ENCODE measurements around the gene CD55. TPM values are rescaled to one million over a fixed set of nuclear protein-coding genes. Genes with fewer than 3 reads are reported as not detected.

Gene CD55
- total RNA-seq, 1 donor from 2014 or later = 133 TPM

GRCh38 chr1:207291723-207292122 is 29.8 kb upstream of the CD55 start:
- peaks cover 45% of the 10 kb centered on the region for H3K9me3 Mint-ChIP-seq
- H3K27me3 Mint-ChIP-seq = peaks cover 1% of the 10 kb centered on the region
- peaks cover 2% of the 10 kb centered on the region for H3K4me1 Mint-ChIP-seq
- H3K27ac Mint-ChIP-seq = no peak overlapping the region
- peaks cover 9% of the 10 kb centered on the region for H3K36me3 Mint-ChIP-seq (ENCODE audit: low read depth)
- DNase-seq = no peak
- no peak overlapping the region for H3K4me3 Mint-ChIP-seq
- intact Hi-C loops (cut with micrococcal nuclease) = no loop called here

DNA sequence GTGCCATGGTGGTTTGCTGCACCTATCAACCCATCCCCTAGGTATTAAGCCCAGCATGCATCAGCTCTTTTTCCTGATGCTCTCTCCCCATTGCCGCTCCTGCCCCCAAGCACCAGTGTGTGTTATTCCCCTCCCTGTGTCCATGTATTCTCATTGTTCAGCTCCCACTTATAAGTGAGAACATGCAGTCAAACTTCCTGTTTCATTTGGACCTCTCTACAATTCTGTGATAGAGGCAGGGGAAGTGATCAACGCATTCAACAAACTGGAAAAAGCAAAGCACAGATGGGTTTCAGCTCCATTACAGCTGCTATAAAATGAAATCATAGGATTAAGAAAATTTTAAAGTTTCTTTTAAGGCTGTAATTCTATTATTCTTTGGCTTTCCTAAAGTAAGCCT is 23.3 kb upstream of the CD55 start:
- intact Hi-C loops (cut with micrococcal nuclease) = no loop called here
- H3K9me3 Mint-ChIP-seq = peaks cover 21% of the 10 kb centered on the region
- H3K4me1 Mint-ChIP-seq = peaks cover 17% of the 10 kb centered on the region
- peaks cover 3% of the 10 kb centered on the region for H3K36me3 Mint-ChIP-seq (ENCODE audit: low read depth)
- no peak overlapping the region for H3K4me3 Mint-ChIP-seq
- no peak overlapping the region for H3K27ac Mint-ChIP-seq
- DNase-seq = peak; percentile 43
- no peaks in the 10 kb centered on the region for H3K27me3 Mint-ChIP-seq

- intact Hi-C loops (cut with micrococcal nuclease) = no loop called here
- Mint-ChIP-seq H3K27me3 (no peaks in the 10 kb centered on the region), H3K36me3 (ENCODE audit: low read depth) (peaks cover 3% of the 10 kb centered on the region), H3K9me3 (peaks cover 21% of the 10 kb centered on the region), H3K4me3 (no peak overlapping the region), H3K4me1 (peaks cover 18% of the 10 kb centered on the region), H3K27ac (no peak overlapping the region)
- DNase-seq = no peak
Measured at GRCh38 chr1:207298636-207299398, 22.7 kb upstream of the CD55 start.

DNA sequence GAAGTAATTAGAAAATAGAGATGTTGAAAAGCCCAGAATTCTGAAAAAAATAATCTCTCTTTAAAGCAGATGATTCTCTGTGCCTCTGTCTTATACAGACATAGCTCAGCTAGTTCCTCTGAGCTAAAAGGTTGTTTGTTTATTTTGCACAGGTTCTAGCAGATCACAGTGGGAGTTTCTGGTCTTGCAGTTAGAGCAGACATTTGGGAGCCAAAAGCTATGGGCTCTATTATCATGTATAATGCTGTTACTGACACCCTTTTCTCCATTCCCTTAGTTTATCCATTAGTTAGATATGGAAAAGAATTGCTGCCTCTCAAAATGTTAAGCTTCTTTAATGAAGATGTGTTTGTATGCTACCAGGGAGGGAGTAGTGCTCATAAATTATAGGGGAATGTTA is 20.5 kb upstream of the CD55 start:
- Mint-ChIP-seq H3K36me3 (ENCODE audit: low read depth) (peaks cover 3% of the 10 kb centered on the region), H3K27me3 (no peaks in the 10 kb centered on the region), H3K4me3 (no peak overlapping the region), H3K9me3 (peaks cover 13% of the 10 kb centered on the region), H3K27ac (no peak overlapping the region), H3K4me1 (peaks cover 18% of the 10 kb centered on the region)
- no peak for DNase-seq
- intact Hi-C loops (cut with micrococcal nuclease) = no loop called here

GRCh38 chr1:207302618-207303393 is 18.7 kb upstream of the CD55 start:
- Mint-ChIP-seq H3K9me3 (peaks cover 13% of the 10 kb centered on the region), H3K27ac (no peak overlapping the region), H3K36me3 (ENCODE audit: low read depth) (peaks cover 3% of the 10 kb centered on the region), H3K4me3 (no peak overlapping the region), H3K4me1 (peaks cover 18% of the 10 kb centered on the region), H3K27me3 (peaks cover 5% of the 10 kb centered on the region)
- DNase-seq = no peak
- intact Hi-C loops (cut with micrococcal nuclease) = no loop called here

GRCh38 chr1:207304710-207305488 is 16.6 kb upstream of the CD55 start:
- Mint-ChIP-seq H3K4me3 (no peak overlapping the region), H3K4me1 (peaks cover 21% of the 10 kb centered on the region), H3K27me3 (peaks cover 5% of the 10 kb centered on the region), H3K27ac (no peak overlapping the region), H3K9me3 (peaks cover 10% of the 10 kb centered on the region), H3K36me3 (ENCODE audit: low read depth) (peaks cover 3% of the 10 kb centered on the region)
- DNase-seq = no peak
- intact Hi-C loops (cut with micrococcal nuclease) = no loop called here

DNA sequence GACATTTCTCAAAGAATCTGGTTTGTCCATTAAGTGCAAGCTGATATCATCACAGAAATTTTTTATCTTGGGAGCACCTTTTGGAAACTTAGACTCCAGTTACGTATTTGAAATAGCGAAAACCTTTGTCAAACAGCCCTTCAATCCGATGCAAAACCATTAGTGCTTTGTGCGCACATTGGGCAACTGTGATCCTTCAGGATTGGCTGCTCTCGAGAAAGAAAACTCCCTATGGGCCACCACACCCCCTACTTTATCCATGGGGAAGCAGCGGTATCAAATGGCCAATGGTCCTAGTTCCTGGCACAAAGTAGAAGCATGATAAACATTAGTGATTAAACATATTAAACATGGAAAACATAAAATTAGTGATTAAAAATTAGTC is 16.0 kb upstream of the CD55 start:
- intact Hi-C loops (cut with micrococcal nuclease) = no loop called here
- Mint-ChIP-seq H3K4me1 (peaks cover 24% of the 10 kb centered on the region), H3K27ac (no peak overlapping the region), H3K36me3 (ENCODE audit: low read depth) (peaks cover 3% of the 10 kb centered on the region), H3K27me3 (peaks cover 5% of the 10 kb centered on the region), H3K9me3 (peaks cover 10% of the 10 kb centered on the region), H3K4me3 (no peak overlapping the region)
- no peak for DNase-seq

DNA sequence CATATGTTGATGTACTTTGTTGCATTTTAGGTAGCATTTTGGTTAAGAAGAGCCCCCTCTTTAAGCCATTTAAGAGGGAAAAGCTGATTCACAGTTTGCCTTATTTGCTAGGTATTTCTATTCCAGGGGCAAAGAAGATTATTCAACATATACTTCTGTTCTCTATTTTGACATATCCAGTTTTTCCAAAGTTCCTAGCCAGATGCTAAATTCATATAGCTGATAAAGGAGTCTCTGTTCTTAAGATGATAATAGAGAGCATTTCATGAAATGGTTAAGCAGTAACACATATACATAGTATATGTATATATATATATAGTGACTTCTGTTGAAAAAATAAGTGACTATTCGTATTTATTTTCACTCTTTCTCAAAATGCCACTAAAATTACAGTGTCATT is 15.5 kb upstream of the CD55 start:
- intact Hi-C loops (cut with micrococcal nuclease) = no loop called here
- H3K36me3 Mint-ChIP-seq (ENCODE audit: low read depth) = peaks cover 3% of the 10 kb centered on the region
- H3K27me3 Mint-ChIP-seq = peaks cover 5% of the 10 kb centered on the region
- H3K9me3 Mint-ChIP-seq = peaks cover 10% of the 10 kb centered on the region
- peaks cover 24% of the 10 kb centered on the region for H3K4me1 Mint-ChIP-seq
- no peak overlapping the region for H3K4me3 Mint-ChIP-seq
- no peak for DNase-seq
- H3K27ac Mint-ChIP-seq = no peak overlapping the region

DNA sequence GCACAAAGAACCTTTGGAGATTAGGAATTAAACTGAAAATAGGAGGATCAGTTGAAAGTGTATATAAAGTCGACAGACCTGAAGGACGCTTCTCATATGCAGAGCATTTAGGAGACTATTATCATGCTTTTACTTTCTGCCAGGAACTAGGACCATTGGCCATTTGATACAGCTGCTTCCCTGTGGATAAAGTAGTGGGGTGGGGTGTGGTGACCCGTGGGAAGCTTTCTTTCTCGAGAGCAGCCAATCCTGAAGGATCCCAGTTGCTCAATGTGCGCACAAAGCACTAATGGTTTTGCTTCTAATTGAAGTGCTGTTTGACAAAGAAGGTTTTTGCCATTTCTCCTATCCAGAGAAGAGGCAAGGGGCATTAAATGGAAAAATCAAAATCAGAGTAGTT is 14.9 kb upstream of the CD55 start:
- Mint-ChIP-seq H3K27me3 (peaks cover 5% of the 10 kb centered on the region), H3K36me3 (ENCODE audit: low read depth) (peaks cover 3% of the 10 kb centered on the region), H3K4me3 (no peak overlapping the region), H3K9me3 (peaks cover 10% of the 10 kb centered on the region), H3K4me1 (peaks cover 24% of the 10 kb centered on the region), H3K27ac (no peak overlapping the region)
- intact Hi-C loops (cut with micrococcal nuclease) = no loop called here
- no peak for DNase-seq

- H3K4me3 Mint-ChIP-seq = no peak overlapping the region
- no peak overlapping the region for H3K27ac Mint-ChIP-seq
- H3K9me3 Mint-ChIP-seq = no peaks in the 10 kb centered on the region
- peaks cover 5% of the 10 kb centered on the region for H3K27me3 Mint-ChIP-seq
- no peaks in the 10 kb centered on the region for H3K36me3 Mint-ChIP-seq (ENCODE audit: low read depth)
- intact Hi-C loops (cut with micrococcal nuclease) = no loop called here
- no peak for DNase-seq
- peaks cover 15% of the 10 kb centered on the region for H3K4me1 Mint-ChIP-seq
Measured at GRCh38 chr1:207308451-207309190, 12.9 kb upstream of the CD55 start.

DNA sequence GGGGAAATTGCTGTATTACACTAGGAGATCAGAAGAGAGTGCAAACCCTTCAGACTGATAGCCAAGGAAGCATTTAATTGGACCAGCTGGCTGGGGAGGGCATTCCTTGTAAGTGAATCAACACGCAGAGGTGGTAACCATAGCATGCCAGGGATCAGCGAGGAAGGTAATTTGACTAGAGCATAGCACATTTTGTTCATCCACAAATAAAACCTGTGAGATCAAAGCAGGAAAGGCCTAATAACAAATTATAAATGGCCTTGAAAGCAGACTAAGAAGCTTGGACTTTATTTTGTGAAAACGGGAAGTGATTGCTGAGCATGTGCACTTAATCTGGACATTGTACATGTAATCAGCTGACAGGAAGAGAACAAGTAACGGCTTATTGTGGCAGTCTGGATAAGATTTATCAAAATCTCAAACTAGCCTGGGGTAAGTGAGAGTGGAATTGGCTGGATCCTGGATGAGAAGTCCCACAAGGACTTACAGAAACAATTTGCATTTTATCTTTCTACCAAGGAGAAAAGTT is 11.7 kb upstream of the CD55 start:
- peaks cover 15% of the 10 kb centered on the region for H3K4me1 Mint-ChIP-seq
- DNase-seq = peak; percentile 53
- intact Hi-C loops (cut with micrococcal nuclease) = no loop called here
- H3K9me3 Mint-ChIP-seq = no peaks in the 10 kb centered on the region
- peaks cover 7% of the 10 kb centered on the region for H3K27me3 Mint-ChIP-seq
- H3K4me3 Mint-ChIP-seq = peak overlapping the region; percentile 23
- peak overlapping the region; percentile 25 for H3K27ac Mint-ChIP-seq
- no peaks in the 10 kb centered on the region for H3K36me3 Mint-ChIP-seq (ENCODE audit: low read depth)

- peaks cover 2% of the 10 kb centered on the region for H3K27me3 Mint-ChIP-seq
- DNase-seq = no peak
- peaks cover 19% of the 10 kb centered on the region for H3K4me1 Mint-ChIP-seq
- H3K4me3 Mint-ChIP-seq = no peak overlapping the region
- H3K9me3 Mint-ChIP-seq = no peaks in the 10 kb centered on the region
- intact Hi-C loops (cut with micrococcal nuclease) = no loop called here
- no peaks in the 10 kb centered on the region for H3K36me3 Mint-ChIP-seq (ENCODE audit: low read depth)
- H3K27ac Mint-ChIP-seq = no peak overlapping the region
Measured at GRCh38 chr1:207311888-207312603, 9.4 kb upstream of the CD55 start.

DNA sequence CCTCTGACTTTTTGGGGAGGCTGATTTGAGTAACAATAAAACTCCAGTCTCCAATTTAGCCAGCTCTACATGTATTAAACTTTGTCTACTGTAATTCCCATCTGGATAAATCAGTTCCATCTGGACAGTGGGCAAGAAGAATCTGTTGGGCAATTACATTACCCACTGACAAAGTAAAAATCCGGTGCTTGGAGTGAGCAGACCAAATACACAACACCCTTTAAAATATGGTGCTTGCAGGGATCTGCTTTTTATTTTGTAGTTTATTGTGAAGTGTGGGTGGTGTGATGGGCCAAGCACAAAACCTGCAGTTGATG is 8.9 kb upstream of the CD55 start:
- no peaks in the 10 kb centered on the region for H3K36me3 Mint-ChIP-seq (ENCODE audit: low read depth)
- peaks cover 21% of the 10 kb centered on the region for H3K4me1 Mint-ChIP-seq
- intact Hi-C loops (cut with micrococcal nuclease) = no loop called here
- no peak for DNase-seq
- H3K9me3 Mint-ChIP-seq = peaks cover under 1% of the 10 kb centered on the region
- H3K27me3 Mint-ChIP-seq = peaks cover 2% of the 10 kb centered on the region
- no peak overlapping the region for H3K27ac Mint-ChIP-seq
- H3K4me3 Mint-ChIP-seq = no peak overlapping the region
